ENCODE data around the gene CTDSPL2.
A peak's percentile ranks its signal among the peaks of the same experiment; 100 is the strongest.

Gene CTDSPL2

DNA sequence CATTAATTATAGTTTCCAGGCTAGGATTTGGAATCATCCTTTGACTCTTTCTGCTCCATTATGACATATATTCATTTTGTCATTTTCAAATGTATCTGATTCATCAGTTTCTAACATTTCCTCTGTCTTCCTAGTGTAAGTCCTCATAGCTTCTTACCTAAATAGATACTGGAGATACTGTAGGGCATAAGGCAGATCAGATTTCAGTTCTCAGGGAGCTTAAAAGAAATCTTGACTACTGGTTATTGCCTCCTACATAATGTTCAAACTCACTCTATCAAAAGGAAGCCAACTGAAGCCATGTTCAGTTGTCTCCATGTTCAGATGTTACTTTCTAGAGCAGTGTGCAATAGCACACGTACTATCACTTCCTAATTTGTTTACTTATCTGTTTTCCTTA lies 29.6 kb upstream of the CTDSPL2 start:
- H3K4me1 Mint-ChIP-seq = no peaks in the 10 kb centered on the region
- peaks cover 29% of the 10 kb centered on the region for H3K36me3 Mint-ChIP-seq (ENCODE audit: low read depth)
- peaks cover 2% of the 10 kb centered on the region for H3K27me3 Mint-ChIP-seq (ENCODE audit: low read depth, poor library complexity)
- no peaks in the 10 kb centered on the region for H3K9me3 Mint-ChIP-seq
- DNase-seq = no peak
- TF ChIP-seq, protein P1, sequence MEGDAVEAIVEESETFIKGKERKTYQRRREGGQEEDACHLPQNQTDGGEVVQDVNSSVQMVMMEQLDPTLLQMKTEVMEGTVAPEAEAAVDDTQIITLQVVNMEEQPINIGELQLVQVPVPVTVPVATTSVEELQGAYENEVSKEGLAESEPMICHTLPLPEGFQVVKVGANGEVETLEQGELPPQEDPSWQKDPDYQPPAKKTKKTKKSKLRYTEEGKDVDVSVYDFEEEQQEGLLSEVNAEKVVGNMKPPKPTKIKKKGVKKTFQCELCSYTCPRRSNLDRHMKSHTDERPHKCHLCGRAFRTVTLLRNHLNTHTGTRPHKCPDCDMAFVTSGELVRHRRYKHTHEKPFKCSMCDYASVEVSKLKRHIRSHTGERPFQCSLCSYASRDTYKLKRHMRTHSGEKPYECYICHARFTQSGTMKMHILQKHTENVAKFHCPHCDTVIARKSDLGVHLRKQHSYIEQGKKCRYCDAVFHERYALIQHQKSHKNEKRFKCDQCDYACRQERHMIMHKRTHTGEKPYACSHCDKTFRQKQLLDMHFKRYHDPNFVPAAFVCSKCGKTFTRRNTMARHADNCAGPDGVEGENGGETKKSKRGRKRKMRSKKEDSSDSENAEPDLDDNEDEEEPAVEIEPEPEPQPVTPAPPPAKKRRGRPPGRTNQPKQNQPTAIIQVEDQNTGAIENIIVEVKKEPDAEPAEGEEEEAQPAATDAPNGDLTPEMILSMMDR (IDR thresholded peaks at IDR 0.05) = no peak
- no peak overlapping the region for H3K4me3 Mint-ChIP-seq
- peak overlapping the region; percentile 47 for H3K27ac Mint-ChIP-seq

DNA sequence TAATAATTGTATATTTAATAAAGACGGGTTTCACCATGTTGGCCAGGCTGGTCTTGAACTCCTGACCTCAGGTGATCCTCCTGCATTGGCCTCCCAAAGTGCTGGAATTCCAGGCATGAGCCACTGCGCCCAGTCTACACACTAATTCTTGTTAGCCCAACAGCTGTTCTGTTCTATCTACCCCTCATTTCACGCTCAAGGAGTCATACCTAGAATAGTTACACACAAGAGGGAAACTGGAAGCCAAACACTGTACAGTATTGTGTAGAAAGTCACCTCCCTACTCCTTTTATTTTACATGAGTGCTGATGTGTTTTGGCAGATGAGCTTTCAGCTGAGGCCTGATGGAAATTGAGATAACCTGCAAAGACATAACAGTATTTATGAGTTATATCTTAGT lies 13.4 kb upstream of the CTDSPL2 start:
- H3K36me3 Mint-ChIP-seq (ENCODE audit: low read depth) = peaks cover 28% of the 10 kb centered on the region
- H3K4me3 Mint-ChIP-seq = no peak overlapping the region
- TF ChIP-seq, protein P1 (IDR thresholded peaks at IDR 0.05) = no peak
- peaks cover 9% of the 10 kb centered on the region for H3K4me1 Mint-ChIP-seq
- no peak for DNase-seq
- peak overlapping the region; percentile 29 for H3K27ac Mint-ChIP-seq
- H3K9me3 Mint-ChIP-seq = peaks cover 8% of the 10 kb centered on the region
- H3K27me3 Mint-ChIP-seq (ENCODE audit: low read depth, poor library complexity) = peaks cover 6% of the 10 kb centered on the region

DNA sequence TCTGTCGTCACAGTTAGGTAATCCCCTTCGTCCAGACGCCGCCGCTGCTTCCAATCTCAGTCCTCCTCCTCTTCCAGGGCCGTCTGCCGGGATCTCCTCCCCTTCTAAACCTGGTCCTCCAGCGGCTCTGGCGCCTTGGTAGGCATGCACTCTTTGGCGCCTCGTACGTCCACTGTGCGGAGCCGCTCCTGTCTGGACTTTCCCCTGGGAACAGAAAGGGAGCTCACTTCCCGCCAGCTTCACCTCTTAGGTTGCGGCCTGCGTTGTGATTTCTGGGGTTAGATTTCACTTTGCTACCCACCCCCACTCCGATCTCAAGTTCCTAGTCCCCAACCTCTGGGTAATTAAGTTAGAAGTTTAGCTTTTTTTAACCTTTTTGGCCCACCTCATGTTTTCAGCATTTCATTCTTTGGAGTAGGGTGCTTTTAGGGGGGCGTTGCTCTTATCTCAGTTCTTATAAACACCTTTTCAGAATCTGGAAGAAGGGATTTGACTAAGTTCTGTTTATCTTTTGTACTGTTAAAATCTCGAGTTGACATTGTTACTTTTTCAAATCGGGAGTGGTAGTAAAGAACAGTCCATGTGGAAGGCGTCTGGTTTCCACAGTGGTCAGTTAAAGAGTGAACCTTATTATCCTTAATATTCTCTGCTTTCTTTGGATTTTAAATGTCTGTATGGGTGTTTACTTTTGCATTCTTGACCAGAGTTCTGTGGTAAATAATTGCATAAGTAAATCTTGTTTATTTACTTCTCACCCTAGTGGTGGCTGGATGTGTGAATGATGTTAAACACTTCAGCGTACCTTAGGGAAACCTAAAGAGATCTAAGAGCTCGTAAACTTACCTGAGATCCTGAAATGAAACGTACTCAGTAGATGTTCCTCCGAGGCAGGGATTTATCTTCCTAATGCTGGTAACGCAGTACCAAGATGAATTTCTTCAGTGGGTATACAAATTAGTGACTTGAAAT lies 611 bp downstream of the CTDSPL2 start:
- H3K27ac Mint-ChIP-seq = peak overlapping the region; percentile 100
- H3K27me3 Mint-ChIP-seq (ENCODE audit: low read depth, poor library complexity) = peaks cover 3% of the 10 kb centered on the region
- H3K9me3 Mint-ChIP-seq = no peaks in the 10 kb centered on the region
- peaks cover 28% of the 10 kb centered on the region for H3K4me1 Mint-ChIP-seq
- TF ChIP-seq, protein P1 (IDR thresholded peaks at IDR 0.05) = no peak
- H3K36me3 Mint-ChIP-seq (ENCODE audit: low read depth) = peaks cover 30% of the 10 kb centered on the region
- peak overlapping the region; percentile 93 for H3K4me3 Mint-ChIP-seq
- peak; percentile 69 for DNase-seq

DNA sequence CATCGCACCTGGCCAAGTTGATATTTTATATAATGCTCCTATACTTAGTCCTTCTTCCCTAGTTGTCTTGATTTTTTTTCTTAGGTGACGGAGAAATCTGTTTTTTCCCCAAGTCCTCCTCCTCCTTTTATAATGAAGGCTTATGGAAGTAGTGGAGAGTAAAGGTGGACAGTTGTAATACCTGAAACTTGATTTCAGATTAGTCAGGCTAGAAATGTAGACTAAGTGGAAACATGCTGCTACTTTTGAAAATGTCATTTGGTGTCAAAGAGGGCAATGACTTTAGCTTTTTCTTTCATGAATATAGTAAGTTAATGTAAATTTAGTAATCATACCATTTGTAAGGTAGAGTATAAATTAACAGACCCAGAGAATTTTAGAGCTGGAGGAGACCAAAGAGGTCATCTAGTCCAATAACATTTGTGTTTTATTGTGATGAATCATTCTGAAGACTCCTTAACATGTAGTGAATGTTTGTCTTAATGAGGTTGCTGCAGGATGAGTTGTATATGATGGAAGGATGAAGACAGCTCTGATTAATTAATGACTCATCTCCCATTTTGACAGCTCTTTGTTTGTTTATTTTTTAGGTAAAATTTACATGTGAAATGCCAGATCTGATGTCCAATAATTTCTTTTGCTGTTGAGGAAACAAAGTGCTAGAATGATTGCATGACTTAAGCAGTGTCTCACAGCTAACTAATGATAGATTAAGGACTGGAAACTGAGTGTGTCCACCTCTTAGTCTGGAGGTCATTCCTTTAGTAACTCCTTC lies 8.7 kb downstream of the CTDSPL2 start:
- H3K9me3 Mint-ChIP-seq = peaks cover 37% of the 10 kb centered on the region
- DNase-seq = no peak
- peaks cover 3% of the 10 kb centered on the region for H3K27me3 Mint-ChIP-seq (ENCODE audit: low read depth, poor library complexity)
- H3K4me3 Mint-ChIP-seq = no peak overlapping the region
- H3K4me1 Mint-ChIP-seq = peaks cover 16% of the 10 kb centered on the region
- no peak overlapping the region for H3K27ac Mint-ChIP-seq
- H3K36me3 Mint-ChIP-seq (ENCODE audit: low read depth) = peaks cover 85% of the 10 kb centered on the region
- TF ChIP-seq, protein P1 (IDR thresholded peaks at IDR 0.05) = no peak

DNA sequence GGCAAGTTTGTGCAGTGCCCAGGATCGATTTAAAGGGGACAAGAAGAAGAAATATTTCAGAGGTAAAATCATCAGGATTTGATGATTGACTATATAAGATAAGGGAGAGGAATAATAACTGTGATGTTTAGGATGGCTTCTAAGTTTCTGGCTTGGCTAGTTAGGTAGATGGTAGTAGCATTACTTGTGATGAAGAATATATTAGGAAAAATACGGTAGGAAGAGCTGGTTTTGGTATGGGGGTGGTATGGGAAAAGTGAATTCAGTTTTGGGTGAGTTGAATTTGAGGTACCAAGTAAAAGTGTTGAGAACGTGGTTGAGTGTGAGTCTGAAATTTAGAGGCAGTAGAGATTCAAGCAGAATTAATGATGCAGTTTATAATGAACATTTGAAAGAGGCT lies 11.0 kb downstream of the CTDSPL2 start:
- no peak overlapping the region for H3K4me3 Mint-ChIP-seq
- TF ChIP-seq, protein P1 (IDR thresholded peaks at IDR 0.05) = no peak
- H3K27me3 Mint-ChIP-seq (ENCODE audit: low read depth, poor library complexity) = peaks cover 6% of the 10 kb centered on the region
- DNase-seq = no peak
- H3K36me3 Mint-ChIP-seq (ENCODE audit: low read depth) = peaks cover 88% of the 10 kb centered on the region
- H3K27ac Mint-ChIP-seq = no peak overlapping the region
- H3K9me3 Mint-ChIP-seq = peaks cover 56% of the 10 kb centered on the region
- peaks cover 16% of the 10 kb centered on the region for H3K4me1 Mint-ChIP-seq

Data from nephron progenitor cell (in vitro differentiated cells).